ENCODE results near the gene KDELR3. TPM values are rescaled to one million over a fixed set of nuclear protein-coding genes. Genes with fewer than 3 reads are reported as not detected.

The KDELR3 gene
- total RNA-seq, 3 donors from 2014 or later = 4.2 to 14.4 (median 11.3) TPM

DNA sequence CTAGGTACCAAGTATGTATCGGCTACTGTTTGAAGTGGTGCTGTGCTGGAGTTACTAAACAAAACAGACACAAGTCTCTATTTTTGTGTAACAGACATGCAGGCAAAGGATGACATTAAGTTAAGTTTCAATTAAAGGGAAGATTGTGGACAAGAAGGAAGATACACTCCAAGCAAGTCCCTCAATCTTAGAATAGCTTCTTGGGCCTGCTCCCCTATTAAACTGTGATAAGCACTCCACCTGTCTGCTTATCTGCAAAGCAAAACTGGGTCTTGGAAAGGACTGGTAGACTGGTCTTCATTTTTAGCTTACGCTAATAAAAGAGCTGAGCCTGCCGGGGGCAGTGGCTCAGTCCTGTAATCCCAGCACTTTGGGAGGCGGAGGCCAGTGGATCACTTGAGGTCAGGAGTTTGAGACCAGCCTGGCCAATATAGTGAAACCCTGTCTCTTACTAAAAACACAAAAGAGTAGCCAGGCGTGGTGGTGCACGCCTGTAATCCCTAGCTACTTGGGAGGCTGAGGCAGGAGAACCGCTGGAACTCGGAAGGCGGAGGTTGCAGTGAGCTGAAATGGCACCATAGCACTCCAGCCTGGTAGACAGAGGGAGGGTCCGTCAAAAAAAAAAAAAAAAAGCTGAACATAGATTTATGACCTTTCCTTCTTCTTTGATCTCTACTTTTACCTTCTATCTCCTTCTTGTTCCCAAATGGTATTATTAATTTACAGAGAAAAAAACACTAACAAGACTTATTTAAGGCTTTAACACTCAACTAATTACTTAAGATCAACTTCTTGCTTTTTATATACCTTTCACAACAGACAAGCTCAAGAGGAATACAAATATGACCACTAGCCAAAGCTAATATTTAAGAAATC lies 34.1 kb downstream of the KDELR3 start:
- no peak overlapping the region for H3K4me3 ChIP-seq
- TF ChIP-seq, protein P1, sequence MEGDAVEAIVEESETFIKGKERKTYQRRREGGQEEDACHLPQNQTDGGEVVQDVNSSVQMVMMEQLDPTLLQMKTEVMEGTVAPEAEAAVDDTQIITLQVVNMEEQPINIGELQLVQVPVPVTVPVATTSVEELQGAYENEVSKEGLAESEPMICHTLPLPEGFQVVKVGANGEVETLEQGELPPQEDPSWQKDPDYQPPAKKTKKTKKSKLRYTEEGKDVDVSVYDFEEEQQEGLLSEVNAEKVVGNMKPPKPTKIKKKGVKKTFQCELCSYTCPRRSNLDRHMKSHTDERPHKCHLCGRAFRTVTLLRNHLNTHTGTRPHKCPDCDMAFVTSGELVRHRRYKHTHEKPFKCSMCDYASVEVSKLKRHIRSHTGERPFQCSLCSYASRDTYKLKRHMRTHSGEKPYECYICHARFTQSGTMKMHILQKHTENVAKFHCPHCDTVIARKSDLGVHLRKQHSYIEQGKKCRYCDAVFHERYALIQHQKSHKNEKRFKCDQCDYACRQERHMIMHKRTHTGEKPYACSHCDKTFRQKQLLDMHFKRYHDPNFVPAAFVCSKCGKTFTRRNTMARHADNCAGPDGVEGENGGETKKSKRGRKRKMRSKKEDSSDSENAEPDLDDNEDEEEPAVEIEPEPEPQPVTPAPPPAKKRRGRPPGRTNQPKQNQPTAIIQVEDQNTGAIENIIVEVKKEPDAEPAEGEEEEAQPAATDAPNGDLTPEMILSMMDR (IDR thresholded peaks at IDR 0.05) = no peak
- ATAC-seq (no peak), DNase-seq (no peak)
- intact Hi-C loops (cut with DNase I, micrococcal nuclease) = no loop called here
- H3K9me3 ChIP-seq = no peaks in the 10 kb centered on the region
- peaks cover 28% of the 10 kb centered on the region for H3K4me1 ChIP-seq (ENCODE audit: low read depth)
- H3K36me3 ChIP-seq (ENCODE audit: low read depth) = peaks cover 22% of the 10 kb centered on the region

DNA sequence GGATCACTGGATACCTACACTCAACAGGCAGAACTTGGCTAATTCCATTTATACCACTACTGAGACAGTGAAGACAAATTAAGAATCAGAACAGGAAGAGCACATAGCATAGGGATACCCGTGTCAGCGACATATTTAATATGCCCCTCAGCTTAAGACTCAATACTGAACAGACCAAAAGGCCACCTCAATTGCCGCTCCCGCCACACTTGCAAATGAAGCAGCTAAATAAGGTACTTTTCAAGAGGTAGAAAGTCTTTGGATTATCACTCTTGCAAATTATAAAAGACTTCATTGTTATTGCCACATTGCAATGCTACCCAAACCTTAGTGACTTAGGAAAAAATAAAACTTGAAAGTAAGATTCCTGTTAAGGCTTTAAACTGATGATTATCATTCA lies 35.1 kb downstream of the KDELR3 start:
- ATAC-seq (no peak), DNase-seq (no peak)
- H3K9me3 ChIP-seq = no peaks in the 10 kb centered on the region
- intact Hi-C loops (cut with DNase I, micrococcal nuclease) = no loop called here
- TF ChIP-seq, protein P1 (IDR thresholded peaks at IDR 0.05) = no peak
- peaks cover 28% of the 10 kb centered on the region for H3K4me1 ChIP-seq (ENCODE audit: low read depth)
- peaks cover 13% of the 10 kb centered on the region for H3K36me3 ChIP-seq (ENCODE audit: low read depth)
- H3K4me3 ChIP-seq = no peak overlapping the region

DNA sequence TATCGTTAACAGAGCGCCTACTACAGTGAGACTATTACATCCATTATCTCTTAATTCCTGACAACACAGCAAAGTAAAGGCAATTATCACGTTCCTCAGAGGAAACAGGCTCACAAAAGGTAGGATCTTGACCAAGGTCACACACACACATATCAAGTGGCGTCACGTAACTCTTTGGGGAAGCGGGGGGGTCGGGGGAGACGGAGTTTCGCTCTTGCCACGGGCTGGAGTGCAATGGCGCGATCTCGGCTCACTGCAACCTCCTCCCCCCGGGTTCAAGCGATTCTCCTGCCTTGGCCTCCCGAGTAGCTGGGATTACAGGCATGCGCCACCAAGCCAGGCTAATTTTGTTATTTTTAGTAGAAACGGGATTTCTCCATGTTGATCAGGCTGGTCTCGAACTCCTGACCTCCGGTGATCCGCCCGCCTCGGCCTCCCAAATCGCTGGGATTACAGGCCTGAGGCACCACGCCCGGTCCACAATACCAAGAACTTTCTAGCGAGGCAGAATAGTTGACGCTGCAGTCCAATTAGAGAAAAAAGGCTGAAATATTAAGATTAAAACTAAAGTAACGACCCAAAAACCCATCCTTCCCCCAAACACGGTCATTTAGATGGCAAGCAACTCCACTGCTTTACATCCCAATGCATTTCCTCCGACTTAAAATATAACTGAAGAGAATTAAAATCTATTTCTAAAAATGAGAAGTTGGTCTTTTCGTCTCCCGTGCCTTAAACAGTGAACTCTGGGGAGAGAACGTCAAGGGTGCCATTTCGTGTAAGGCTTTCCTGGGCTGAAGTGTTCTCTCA lies 37.0 kb downstream of the KDELR3 start:
- intact Hi-C loops (cut with DNase I, micrococcal nuclease) = no loop called here
- DNase-seq (peak; percentile 63 to 77 (median 68)), ATAC-seq (peak; percentile 6)
- H3K9me3 ChIP-seq = no peaks in the 10 kb centered on the region
- peak overlapping the region; percentile 86 for H3K4me3 ChIP-seq
- TF ChIP-seq, protein P1 (IDR thresholded peaks at IDR 0.05) = no peak
- H3K36me3 ChIP-seq (ENCODE audit: low read depth) = peaks cover 4% of the 10 kb centered on the region
- peaks cover 28% of the 10 kb centered on the region for H3K4me1 ChIP-seq (ENCODE audit: low read depth)

DNA sequence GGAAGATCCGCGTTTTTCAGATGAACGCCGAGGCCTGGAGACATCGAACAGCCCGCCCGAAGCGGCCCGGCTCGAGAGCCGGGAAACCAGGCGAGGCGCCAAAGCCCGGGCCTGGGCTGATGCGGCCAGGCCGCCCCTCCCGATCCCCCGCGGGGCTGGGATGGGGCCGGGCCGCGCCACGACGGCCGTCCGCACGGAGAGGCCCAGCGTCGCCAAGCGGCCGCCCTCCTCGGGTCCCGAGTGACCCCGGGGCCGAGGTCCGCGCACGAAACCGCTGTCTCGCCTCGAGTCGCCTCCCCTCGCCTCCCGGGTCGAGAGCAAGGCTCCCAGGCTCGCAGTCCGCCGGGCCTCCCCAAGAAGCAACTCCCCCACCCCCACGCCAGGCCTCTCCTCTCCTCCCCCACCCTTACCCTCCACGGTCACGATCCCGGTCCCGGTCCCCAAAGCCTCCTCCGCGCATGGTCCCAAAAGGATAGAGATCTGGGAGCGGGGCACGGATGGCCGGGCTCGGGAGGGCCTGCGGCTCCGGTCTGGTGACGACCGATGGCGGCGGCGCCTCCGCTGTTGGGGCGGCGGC lies 37.7 kb downstream of the KDELR3 start:
- TF ChIP-seq, protein P1 (IDR thresholded peaks at IDR 0.05) = no peak
- H3K4me3 ChIP-seq = peak overlapping the region; percentile 86
- H3K36me3 ChIP-seq (ENCODE audit: low read depth) = peaks cover 4% of the 10 kb centered on the region
- peaks cover 28% of the 10 kb centered on the region for H3K4me1 ChIP-seq (ENCODE audit: low read depth)
- intact Hi-C loops (cut with DNase I, micrococcal nuclease) = no loop called here
- H3K9me3 ChIP-seq = no peaks in the 10 kb centered on the region
- peak; percentile 70 for ATAC-seq
- DNase-seq = peak; percentile 80 to 83 (median 82)

DNA sequence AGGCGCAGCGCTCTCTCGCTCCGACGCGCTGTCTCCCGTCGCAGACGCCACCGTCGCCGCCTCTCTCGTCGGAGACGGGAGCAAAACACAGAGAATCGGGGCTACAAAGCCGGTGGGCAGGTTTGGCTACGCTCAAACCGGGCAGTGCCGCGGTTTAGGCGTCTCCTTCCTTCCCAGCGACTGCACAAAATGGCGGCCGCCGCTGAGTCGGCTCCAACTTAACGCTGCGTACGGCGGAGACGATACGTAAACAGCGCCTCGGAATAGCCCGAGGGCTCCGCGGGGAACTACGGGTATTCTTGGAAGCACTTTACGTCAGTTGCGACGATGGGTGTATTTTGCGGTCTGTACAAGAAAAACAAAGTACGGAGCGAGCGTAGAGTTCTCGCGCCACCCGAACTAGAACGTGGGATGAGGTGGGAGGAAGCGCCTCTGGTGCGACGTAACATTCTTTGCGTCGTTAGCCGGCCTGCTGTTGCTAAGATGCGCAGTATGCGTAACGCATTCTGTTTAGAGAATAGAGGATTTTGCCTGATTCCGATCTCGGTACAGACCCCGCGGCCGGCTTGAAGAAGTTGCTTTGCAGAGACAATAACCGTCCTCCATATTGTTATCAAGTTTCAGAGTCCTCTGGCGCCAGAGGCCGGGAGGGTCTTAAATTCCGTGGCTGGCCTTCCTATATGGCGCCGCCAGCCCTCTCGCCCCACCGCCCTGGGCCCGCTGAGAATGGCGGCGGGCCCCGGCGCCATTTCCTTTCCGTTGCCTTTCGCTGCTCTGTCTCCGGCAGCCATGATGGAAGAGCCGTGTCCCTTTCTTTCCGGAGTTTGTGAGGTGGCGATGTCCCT lies 38.4 kb downstream of the KDELR3 start, which contains the start of gene DDX17:
DDX17 (minus strand) TSS at position 194 of the 845 bp plus-strand sequence.
- Histone ChIP-seq H3K36me3 (ENCODE audit: low read depth) (peaks cover 4% of the 10 kb centered on the region), H3K9me3 (no peaks in the 10 kb centered on the region), H3K4me3 (peak within 1 kb of the TSS; percentile 86), H3K4me1 (ENCODE audit: low read depth) (peaks cover 27% of the 10 kb centered on the region)
- intact Hi-C loops (cut with DNase I, micrococcal nuclease) = no loop called here
- DNase-seq = peak; percentile 94 to 96 (median 96)
- ATAC-seq = peak; percentile 94
- TF ChIP-seq, protein P1 (IDR thresholded peaks at IDR 0.05) = no peak

Data from mucosa of descending colon (tissue), 3 donors.